Mesothelial cell of epicardium (in vitro differentiated cells): ENCODE measurements around the gene NHSL1. TPM values are rescaled to one million over a fixed set of nuclear protein-coding genes. Genes with fewer than 3 reads are reported as not detected.

Experiments used
- DNase-seq, 2 experiments: peaks; one replicate each; pipeline ENCODE4 v3.0.0; 2021; ENCODE audit warnings: low spot score in 2 of 2; ENCODE audit not compliant: unreplicated experiment in 2 of 2
- H3K27ac Mint-ChIP-seq: 2 replicates; pipeline ENCODE4 v1.8.0; 2021; ENCODE audit warnings: mixed read lengths
- H3K27me3 Mint-ChIP-seq: 2 replicates; pipeline ENCODE4 v1.8.0; 2021; ENCODE audit warnings: low read depth, mixed read lengths
- H3K36me3 Mint-ChIP-seq: 2 replicates; pipeline ENCODE4 v1.8.0; 2021; ENCODE audit warnings: mixed read lengths
- H3K4me1 Mint-ChIP-seq: 2 replicates; pipeline ENCODE4 v1.8.0; 2021; ENCODE audit warnings: mixed read lengths
- H3K4me3 Mint-ChIP-seq: 2 replicates; pipeline ENCODE4 v1.8.0; 2021; ENCODE audit warnings: mild to moderate bottlenecking, moderate library complexity, mixed read lengths
- H3K9me3 Mint-ChIP-seq: 2 replicates; pipeline ENCODE4 v1.8.0; 2021; ENCODE audit warnings: mixed read lengths
- total RNA-seq: library from RNA; stranded (reverse); gene quantifications from 3 replicates; pipeline ENCODE4 v1.2.1, GENCODE V29; 2021
- TF ChIP-seq, protein P1 (sequence below): fragments of 200-600 bp; sonication (generic); IDR thresholded peaks from one replicate; pipeline ENCODE4 v1.5.0; 2021; ENCODE audit warnings: antibody characterized with exemption; ENCODE audit not compliant: unreplicated experiment

The NHSL1 gene, protein sequence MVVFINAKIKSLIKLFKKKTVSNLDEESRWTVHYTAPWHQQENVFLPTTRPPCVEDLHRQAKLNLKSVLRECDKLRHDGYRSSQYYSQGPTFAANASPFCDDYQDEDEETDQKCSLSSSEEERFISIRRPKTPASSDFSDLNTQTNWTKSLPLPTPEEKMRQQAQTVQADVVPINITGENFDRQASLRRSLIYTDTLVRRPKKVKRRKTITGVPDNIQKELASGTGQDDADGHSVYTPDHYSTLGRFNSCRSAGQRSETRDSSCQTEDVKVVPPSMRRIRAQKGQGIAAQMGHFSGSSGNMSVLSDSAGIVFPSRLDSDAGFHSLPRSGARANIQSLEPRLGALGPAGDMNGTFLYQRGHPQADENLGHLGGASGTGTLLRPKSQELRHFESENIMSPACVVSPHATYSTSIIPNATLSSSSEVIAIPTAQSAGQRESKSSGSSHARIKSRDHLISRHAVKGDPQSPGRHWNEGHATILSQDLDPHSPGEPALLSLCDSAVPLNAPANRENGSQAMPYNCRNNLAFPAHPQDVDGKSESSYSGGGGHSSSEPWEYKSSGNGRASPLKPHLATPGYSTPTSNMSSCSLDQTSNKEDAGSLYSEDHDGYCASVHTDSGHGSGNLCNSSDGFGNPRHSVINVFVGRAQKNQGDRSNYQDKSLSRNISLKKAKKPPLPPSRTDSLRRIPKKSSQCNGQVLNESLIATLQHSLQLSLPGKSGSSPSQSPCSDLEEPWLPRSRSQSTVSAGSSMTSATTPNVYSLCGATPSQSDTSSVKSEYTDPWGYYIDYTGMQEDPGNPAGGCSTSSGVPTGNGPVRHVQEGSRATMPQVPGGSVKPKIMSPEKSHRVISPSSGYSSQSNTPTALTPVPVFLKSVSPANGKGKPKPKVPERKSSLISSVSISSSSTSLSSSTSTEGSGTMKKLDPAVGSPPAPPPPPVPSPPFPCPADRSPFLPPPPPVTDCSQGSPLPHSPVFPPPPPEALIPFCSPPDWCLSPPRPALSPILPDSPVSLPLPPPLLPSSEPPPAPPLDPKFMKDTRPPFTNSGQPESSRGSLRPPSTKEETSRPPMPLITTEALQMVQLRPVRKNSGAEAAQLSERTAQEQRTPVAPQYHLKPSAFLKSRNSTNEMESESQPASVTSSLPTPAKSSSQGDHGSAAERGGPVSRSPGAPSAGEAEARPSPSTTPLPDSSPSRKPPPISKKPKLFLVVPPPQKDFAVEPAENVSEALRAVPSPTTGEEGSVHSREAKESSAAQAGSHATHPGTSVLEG (N-terminal part only)
- 66.1 to 73.6 TPM (median 68.0 TPM) in 3 replicates for total RNA-seq

DNA sequence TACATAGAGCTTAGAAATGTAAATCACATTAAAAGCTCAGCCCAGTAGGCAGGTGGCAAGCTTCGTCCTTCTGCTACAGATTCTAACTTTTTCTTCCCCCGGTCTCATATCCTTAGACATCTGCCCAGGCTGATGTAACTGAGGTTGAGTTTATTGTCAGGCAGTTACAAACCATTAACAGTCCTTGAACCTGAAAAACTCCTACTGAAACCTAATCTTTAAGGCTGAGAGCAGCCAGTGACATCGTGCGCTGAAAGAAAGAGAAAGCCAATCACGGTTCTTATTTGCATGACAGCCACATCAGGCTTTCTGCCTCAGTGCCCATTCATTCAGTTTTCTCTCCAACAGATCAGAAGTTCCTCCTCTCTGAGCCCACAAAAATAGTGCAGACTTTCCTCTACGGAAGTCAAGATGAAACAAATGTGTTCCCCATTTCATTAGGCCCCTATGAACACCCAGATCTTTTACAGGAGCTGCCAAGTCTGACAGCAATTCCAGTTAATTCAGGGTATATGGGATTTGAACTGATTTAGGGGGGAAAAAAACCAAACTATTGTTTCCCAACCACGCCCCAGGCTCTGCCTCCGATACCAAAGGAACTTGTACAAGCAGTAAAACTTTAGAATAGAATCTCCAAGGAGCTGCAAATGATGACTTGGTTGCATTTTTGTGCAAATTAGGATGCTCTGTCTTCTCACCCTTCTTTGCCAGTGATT, at the start of gene NHSL1:
Gene NHSL1 (minus strand): TSS at position 192 of the 716 bp plus-strand sequence. CDS start 204 bp downstream, outside the sequence.
- DNase-seq = no peak

DNA sequence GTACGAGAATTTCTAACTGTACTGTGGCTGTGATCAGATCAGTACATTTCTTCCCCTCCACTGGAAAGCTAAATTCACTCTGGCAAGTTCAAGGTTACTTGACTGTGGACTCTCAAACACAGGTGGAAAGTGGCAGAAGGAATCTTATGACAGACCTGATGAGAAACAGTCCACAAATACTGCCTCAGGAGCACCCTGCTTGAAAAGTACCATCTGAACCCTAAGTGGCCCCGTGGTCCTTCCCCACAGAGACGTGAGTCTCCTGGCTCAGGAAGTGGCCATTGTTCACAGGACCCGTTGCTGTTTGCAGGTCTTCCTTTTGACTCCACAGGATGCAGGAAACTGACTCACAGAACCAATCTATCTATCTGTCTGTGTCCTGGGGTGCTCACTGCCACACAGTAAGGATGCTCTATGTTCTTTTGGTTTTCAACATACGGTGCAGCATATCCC, 47.5 kb upstream of the NHSL1 start:
- Mint-ChIP-seq H3K36me3 (no peaks in the 10 kb centered on the region), H3K27ac (peak overlapping the region; percentile 59), H3K9me3 (no peaks in the 10 kb centered on the region), H3K4me3 (no peak overlapping the region), H3K4me1 (peaks cover 43% of the 10 kb centered on the region), H3K27me3 (no peaks in the 10 kb centered on the region)
- TF ChIP-seq, protein P1, sequence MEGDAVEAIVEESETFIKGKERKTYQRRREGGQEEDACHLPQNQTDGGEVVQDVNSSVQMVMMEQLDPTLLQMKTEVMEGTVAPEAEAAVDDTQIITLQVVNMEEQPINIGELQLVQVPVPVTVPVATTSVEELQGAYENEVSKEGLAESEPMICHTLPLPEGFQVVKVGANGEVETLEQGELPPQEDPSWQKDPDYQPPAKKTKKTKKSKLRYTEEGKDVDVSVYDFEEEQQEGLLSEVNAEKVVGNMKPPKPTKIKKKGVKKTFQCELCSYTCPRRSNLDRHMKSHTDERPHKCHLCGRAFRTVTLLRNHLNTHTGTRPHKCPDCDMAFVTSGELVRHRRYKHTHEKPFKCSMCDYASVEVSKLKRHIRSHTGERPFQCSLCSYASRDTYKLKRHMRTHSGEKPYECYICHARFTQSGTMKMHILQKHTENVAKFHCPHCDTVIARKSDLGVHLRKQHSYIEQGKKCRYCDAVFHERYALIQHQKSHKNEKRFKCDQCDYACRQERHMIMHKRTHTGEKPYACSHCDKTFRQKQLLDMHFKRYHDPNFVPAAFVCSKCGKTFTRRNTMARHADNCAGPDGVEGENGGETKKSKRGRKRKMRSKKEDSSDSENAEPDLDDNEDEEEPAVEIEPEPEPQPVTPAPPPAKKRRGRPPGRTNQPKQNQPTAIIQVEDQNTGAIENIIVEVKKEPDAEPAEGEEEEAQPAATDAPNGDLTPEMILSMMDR = no peak
- no peak for DNase-seq

More for the DNA sequence above, at the start of gene NHSL1:
- Mint-ChIP-seq H3K4me1 (peaks cover 55% of the 10 kb centered on the region), H3K27me3 (no peaks in the 10 kb centered on the region), H3K4me3 (peak within 1 kb of the TSS; percentile 43), H3K9me3 (no peaks in the 10 kb centered on the region), H3K36me3 (peaks cover 8% of the 10 kb centered on the region), H3K27ac (peak within 1 kb of the TSS; percentile 91)
- TF ChIP-seq, protein P1 = no peak

DNA sequence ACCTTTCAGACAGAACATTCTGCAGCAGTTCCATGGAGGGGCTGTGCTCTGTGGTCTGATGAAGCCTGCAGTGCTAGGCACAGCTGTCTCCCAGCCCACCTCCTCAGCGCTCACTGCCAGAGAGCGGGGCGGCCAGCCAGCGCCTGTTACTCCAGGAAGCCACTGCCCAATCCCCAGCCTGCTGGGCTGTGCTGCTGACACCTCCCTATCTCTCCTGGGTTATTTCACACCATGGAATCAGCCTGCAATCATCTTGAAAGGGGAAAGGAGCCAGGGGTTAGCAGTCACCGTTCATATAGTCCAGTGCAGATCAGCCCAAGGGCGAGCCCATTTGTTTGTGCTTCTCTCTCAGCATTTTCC, 46.3 kb upstream of the NHSL1 start:
- Mint-ChIP-seq H3K4me3 (peak overlapping the region; percentile 66), H3K27ac (peak overlapping the region; percentile 97)
- peak; percentile 30 to 59 for DNase-seq

DNA sequence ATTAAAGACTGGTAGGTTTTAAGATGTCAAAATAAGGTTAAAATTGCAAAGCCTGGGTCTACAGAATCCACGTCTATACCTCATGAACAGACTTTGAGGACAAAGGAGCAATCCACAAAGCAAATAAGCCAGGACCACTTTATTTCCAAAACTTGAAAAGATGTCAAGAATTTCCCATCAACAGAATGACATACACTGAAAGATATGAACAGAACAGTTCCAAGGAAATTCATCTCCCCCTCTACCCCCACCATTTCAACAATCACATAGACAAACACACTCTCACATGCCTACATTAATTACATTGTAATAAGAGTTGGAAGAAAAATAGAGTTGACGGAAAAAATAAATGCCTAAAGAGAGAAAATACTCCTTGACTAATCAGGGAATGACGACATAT, 45.2 kb upstream of the NHSL1 start:
- Mint-ChIP-seq H3K9me3 (no peaks in the 10 kb centered on the region), H3K4me3 (peak overlapping the region; percentile 48), H3K4me1 (peaks cover 64% of the 10 kb centered on the region), H3K36me3 (no peaks in the 10 kb centered on the region), H3K27ac (peak overlapping the region; percentile 85), H3K27me3 (no peaks in the 10 kb centered on the region)
- DNase-seq = no peak
- TF ChIP-seq, protein P1 = no peak

More for the DNA sequence above, 46.3 kb upstream of the NHSL1 start:
- no peaks in the 10 kb centered on the region for H3K27me3 Mint-ChIP-seq
- peaks cover 53% of the 10 kb centered on the region for H3K4me1 Mint-ChIP-seq
- H3K36me3 Mint-ChIP-seq = no peaks in the 10 kb centered on the region
- TF ChIP-seq, protein P1 = no peak
- H3K9me3 Mint-ChIP-seq = no peaks in the 10 kb centered on the region
